Measurements from ENCODE around the gene CASP3.
"Not testable (repeated sequence)": the region's sequence is repeated elsewhere in the genome, so short reads cannot be mapped to it uniquely, and the experiment has no call there.

Gene CASP3

DNA sequence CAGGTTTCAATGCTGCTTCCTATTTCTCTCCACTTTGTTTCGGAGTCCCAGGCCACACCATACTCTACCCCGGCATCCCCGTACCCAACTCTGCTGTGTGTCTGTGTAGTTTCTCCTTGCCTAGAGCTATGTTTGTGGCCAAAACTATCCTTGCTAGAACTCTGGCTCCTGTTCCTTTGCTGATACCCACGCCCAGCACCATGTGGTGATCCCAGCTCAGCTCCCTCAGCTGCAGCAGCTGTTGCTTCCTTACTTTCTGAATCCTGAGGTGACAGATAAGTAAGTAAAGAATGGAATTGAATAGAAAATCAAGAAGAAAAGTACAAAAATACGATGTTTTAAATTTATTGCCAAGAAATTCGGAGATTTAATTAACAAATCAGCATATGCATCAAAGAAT is 55.8 kb downstream of the CASP3 start:
- no peaks in the 10 kb centered on the region for H3K79me2 ChIP-seq (ENCODE audit: insufficient read depth, low read length)
- TF ChIP-seq, protein P1, sequence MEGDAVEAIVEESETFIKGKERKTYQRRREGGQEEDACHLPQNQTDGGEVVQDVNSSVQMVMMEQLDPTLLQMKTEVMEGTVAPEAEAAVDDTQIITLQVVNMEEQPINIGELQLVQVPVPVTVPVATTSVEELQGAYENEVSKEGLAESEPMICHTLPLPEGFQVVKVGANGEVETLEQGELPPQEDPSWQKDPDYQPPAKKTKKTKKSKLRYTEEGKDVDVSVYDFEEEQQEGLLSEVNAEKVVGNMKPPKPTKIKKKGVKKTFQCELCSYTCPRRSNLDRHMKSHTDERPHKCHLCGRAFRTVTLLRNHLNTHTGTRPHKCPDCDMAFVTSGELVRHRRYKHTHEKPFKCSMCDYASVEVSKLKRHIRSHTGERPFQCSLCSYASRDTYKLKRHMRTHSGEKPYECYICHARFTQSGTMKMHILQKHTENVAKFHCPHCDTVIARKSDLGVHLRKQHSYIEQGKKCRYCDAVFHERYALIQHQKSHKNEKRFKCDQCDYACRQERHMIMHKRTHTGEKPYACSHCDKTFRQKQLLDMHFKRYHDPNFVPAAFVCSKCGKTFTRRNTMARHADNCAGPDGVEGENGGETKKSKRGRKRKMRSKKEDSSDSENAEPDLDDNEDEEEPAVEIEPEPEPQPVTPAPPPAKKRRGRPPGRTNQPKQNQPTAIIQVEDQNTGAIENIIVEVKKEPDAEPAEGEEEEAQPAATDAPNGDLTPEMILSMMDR (conservative IDR thresholded peaks at IDR 0.05; ENCODE audit: low read length): no peak
- TF ChIP-seq EZH2phosphoT487 (IDR thresholded peaks at IDR 0.05; ENCODE audit: borderline replicate concordance): no peak
- no peaks in the 10 kb centered on the region for H3K9me2 ChIP-seq (replicated peaks; ENCODE audit: low read depth, low read length)
- no peaks in the 10 kb centered on the region for H3K27me3 ChIP-seq (ENCODE audit: insufficient read depth, low read length, poor library complexity, severe bottlenecking)
- H3K4me1 ChIP-seq (ENCODE audit: insufficient read depth, low read length, poor library complexity, severe bottlenecking): no peaks in the 10 kb centered on the region
- no peak overlapping the region for H3K4me2 ChIP-seq (ENCODE audit: low read depth, low read length, poor library complexity, severe bottlenecking)
- no peak overlapping the region for H3K9ac ChIP-seq (ENCODE audit: low read depth, low read length, poor library complexity, severe bottlenecking)
- no peaks in the 10 kb centered on the region for H3F3A ChIP-seq (ENCODE audit: low read depth)
- no peaks in the 10 kb centered on the region for H4K20me1 ChIP-seq (ENCODE audit: insufficient read depth, low read length, poor library complexity, severe bottlenecking)
- H3K36me3 ChIP-seq (ENCODE audit: insufficient read depth, low read length): no peaks in the 10 kb centered on the region
- H3K9me3 ChIP-seq (ENCODE audit: insufficient read depth, low read depth, low read length): no peaks in the 10 kb centered on the region
- no peak overlapping the region for H3K4me3 ChIP-seq (ENCODE audit: low read length, poor library complexity, severe bottlenecking)
- no peak overlapping the region for H2AFZ ChIP-seq (ENCODE audit: low read length)

- H3K9ac ChIP-seq (ENCODE audit: low read depth, low read length, poor library complexity, severe bottlenecking); H3K9me3 ChIP-seq (ENCODE audit: insufficient read depth, low read depth, low read length); H4K20me1 ChIP-seq (ENCODE audit: insufficient read depth, low read length, poor library complexity, severe bottlenecking); H3K9me2 ChIP-seq (replicated peaks; ENCODE audit: low read depth, low read length); H2AFZ ChIP-seq (ENCODE audit: low read length); H3K4me2 ChIP-seq (ENCODE audit: low read depth, low read length, poor library complexity, severe bottlenecking); H3K79me2 ChIP-seq (ENCODE audit: insufficient read depth, low read length); H3K36me3 ChIP-seq (ENCODE audit: insufficient read depth, low read length); H3F3A ChIP-seq (ENCODE audit: low read depth); H3K4me3 ChIP-seq (ENCODE audit: low read length, poor library complexity, severe bottlenecking); H3K4me1 ChIP-seq (ENCODE audit: insufficient read depth, low read length, poor library complexity, severe bottlenecking); H3K27me3 ChIP-seq (ENCODE audit: insufficient read depth, low read length, poor library complexity, severe bottlenecking): not testable (repeated sequence)
Measured at GRCh38 chr4:184591747-184592270, 57.4 kb downstream of the CASP3 start.

- H2AFZ ChIP-seq (ENCODE audit: low read length): no peak overlapping the region
- no peaks in the 10 kb centered on the region for H3K79me2 ChIP-seq (ENCODE audit: insufficient read depth, low read length)
Measured at GRCh38 chr4:184591070-184591677, 58.1 kb downstream of the CASP3 start.

More at GRCh38 chr4:184591070-184591677, 58.1 kb downstream of the CASP3 start:
- Histone ChIP-seq H3K4me1 (ENCODE audit: insufficient read depth, low read length, poor library complexity, severe bottlenecking) (no peaks in the 10 kb centered on the region), H3K9me2 (replicated peaks; ENCODE audit: low read depth, low read length) (no peaks in the 10 kb centered on the region), H3K4me2 (ENCODE audit: low read depth, low read length, poor library complexity, severe bottlenecking) (no peak overlapping the region), H3K9me3 (ENCODE audit: insufficient read depth, low read depth, low read length) (no peaks in the 10 kb centered on the region), H3K36me3 (ENCODE audit: insufficient read depth, low read length) (no peaks in the 10 kb centered on the region), H4K20me1 (ENCODE audit: insufficient read depth, low read length, poor library complexity, severe bottlenecking) (no peaks in the 10 kb centered on the region), H3F3A (ENCODE audit: low read depth) (no peaks in the 10 kb centered on the region), H3K9ac (ENCODE audit: low read depth, low read length, poor library complexity, severe bottlenecking) (no peak overlapping the region), H3K4me3 (ENCODE audit: low read length, poor library complexity, severe bottlenecking) (no peak overlapping the region), H3K27me3 (ENCODE audit: insufficient read depth, low read length, poor library complexity, severe bottlenecking) (no peaks in the 10 kb centered on the region)
- TF ChIP-seq, protein P1 (conservative IDR thresholded peaks at IDR 0.05; ENCODE audit: low read length): no peak
- TF ChIP-seq EZH2phosphoT487 (IDR thresholded peaks at IDR 0.05; ENCODE audit: borderline replicate concordance): no peak
